ENCODE results near the gene PTPN14.

DNA sequence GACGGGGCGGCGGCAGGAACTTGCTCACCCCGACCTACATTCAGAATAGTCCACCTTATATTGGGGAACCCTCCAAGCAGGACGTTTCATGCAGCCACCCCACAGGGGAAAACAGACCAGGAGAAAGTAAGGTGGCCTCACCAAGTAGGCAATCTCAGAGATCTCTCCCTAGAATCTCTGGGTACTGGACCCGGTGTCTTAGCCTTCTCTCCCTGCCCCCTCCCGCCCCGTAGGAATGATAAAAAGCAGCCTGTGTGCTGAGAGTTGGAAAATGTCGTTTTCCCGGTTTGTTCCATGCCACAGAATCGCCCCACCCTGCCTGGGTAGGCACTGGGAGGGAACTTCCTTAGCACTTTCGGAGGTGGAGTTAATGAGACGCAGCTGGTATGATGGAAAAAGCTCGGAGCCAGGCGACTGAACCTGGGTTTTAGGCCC is 789 bp upstream of the PTPN14 start:
- TF ChIP-seq, protein P1, sequence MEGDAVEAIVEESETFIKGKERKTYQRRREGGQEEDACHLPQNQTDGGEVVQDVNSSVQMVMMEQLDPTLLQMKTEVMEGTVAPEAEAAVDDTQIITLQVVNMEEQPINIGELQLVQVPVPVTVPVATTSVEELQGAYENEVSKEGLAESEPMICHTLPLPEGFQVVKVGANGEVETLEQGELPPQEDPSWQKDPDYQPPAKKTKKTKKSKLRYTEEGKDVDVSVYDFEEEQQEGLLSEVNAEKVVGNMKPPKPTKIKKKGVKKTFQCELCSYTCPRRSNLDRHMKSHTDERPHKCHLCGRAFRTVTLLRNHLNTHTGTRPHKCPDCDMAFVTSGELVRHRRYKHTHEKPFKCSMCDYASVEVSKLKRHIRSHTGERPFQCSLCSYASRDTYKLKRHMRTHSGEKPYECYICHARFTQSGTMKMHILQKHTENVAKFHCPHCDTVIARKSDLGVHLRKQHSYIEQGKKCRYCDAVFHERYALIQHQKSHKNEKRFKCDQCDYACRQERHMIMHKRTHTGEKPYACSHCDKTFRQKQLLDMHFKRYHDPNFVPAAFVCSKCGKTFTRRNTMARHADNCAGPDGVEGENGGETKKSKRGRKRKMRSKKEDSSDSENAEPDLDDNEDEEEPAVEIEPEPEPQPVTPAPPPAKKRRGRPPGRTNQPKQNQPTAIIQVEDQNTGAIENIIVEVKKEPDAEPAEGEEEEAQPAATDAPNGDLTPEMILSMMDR (conservative IDR thresholded peaks at IDR 0.05 in 1 of 2, IDR thresholded peaks at IDR 0.05 in 1 of 2; ENCODE audit: extremely low read depth in 1 of 2, insufficient read depth in 1 of 2, low read depth in 1 of 2, low read length in 2 of 2), result no peak
- TF ChIP-seq EZH2 (IDR thresholded peaks at IDR 0.05; ENCODE audit: borderline replicate concordance, low read length), result no peak
